Smooth muscle cell (in vitro differentiated cells): Measurements from ENCODE around the gene ABCA8. TPM values are rescaled to one million over a fixed set of nuclear protein-coding genes. Genes with fewer than 3 reads are reported as not detected.
A peak's percentile ranks its signal among the peaks of the same experiment; 100 is the strongest.

Experiments used
- DNase-seq: peaks from one replicate; lab custom pipeline; 2025; ENCODE audit not compliant: unreplicated experiment; lab: John Stamatoyannopoulos, UW
- H2AFZ ChIP-seq: fragments of 200-600 bp; sonication (generic); 2 replicates; pipeline ENCODE4 v1.6.0; 2016; ENCODE audit warnings: antibody characterized with exemption, low read depth, mild to moderate bottlenecking
- H3F3A ChIP-seq: fragments of 200-600 bp; sonication (generic); 2 replicates; pipeline ENCODE4 v1.6.0; 2017; ENCODE audit warnings: antibody characterized with exemption, low read depth
- H3K27ac ChIP-seq: fragments of 200-600 bp; sonication (generic); 2 replicates; pipeline ENCODE4 v1.5.1; 2016; ENCODE audit warnings: low read depth, mild to moderate bottlenecking
- H3K27me3 ChIP-seq: fragments of 200-600 bp; sonication (generic); 2 replicates; pipeline ENCODE4 v1.6.1; 2016; ENCODE audit warnings: low read depth, mild to moderate bottlenecking
- H3K36me3 ChIP-seq: fragments of 200-600 bp; sonication (generic); 2 replicates; pipeline ENCODE4 v1.5.1; 2016; ENCODE audit warnings: low read depth
- H3K4me1 ChIP-seq: fragments of 200-600 bp; sonication (generic); 2 replicates; pipeline ENCODE4 v1.5.1; 2016; ENCODE audit warnings: low read depth
- H3K4me2 ChIP-seq: fragments of 200-600 bp; sonication (generic); 2 replicates; pipeline ENCODE4 v1.6.0; 2016; ENCODE audit warnings: mild to moderate bottlenecking
- H3K4me3 ChIP-seq: fragments of 200-600 bp; sonication (generic); 2 replicates; pipeline ENCODE4 v1.5.1; 2016; ENCODE audit warnings: mild to moderate bottlenecking
- H3K79me2 ChIP-seq: fragments of 200-600 bp; sonication (generic); 2 replicates; pipeline ENCODE4 v1.6.0; 2016; ENCODE audit warnings: low read depth, mild to moderate bottlenecking
- H3K9ac ChIP-seq: fragments of 200-600 bp; sonication (generic); 2 replicates; pipeline ENCODE4 v1.6.0; 2016; ENCODE audit warnings: low read depth
- H3K9me3 ChIP-seq: fragments of 200-600 bp; sonication (generic); replicated peaks from 2 replicates; pipeline ENCODE4 v1.5.1; 2016; ENCODE audit warnings: low read depth
- H4K20me1 ChIP-seq: fragments of 200-600 bp; sonication (generic); 2 replicates; pipeline ENCODE4 v1.6.0; 2016; ENCODE audit warnings: low read depth
- WGBS: methylation state at CpG from one replicate; pipeline ENCODE4 v1.1.7; 2016; ENCODE audit warnings: low lambda C conversion rate; 5-methylcytosine and 5-hydroxymethylcytosine counted together
- polyA plus RNA-seq: library from polyadenylated mRNA; unstranded; fragments of >200 nt; fragmentation: Nextera tagmentation; extraction: Ambion mirVana; gene quantifications from 2 replicates; pipeline ENCODE4 v1.2.1, GENCODE V29; 2016
- total RNA-seq: library from RNA; depleted of rRNA; stranded (reverse); fragments of >200 nt; gene quantifications from 2 replicates; pipeline ENCODE4 v1.2.3, GENCODE V29; 2014
- TF ChIP-seq, protein P1 (sequence below): fragments of 200-600 bp; sonication (generic); IDR thresholded peaks from 2 replicates; pipeline ENCODE4 v1.5.1; 2017; ENCODE audit warnings: borderline replicate concordance, mild to moderate bottlenecking, antibody characterized with exemption; ENCODE audit not compliant: insufficient read depth, poor library complexity, severe bottlenecking

The ABCA8 gene
- total and polyA plus RNA-seq, 2 experiments from 2014 or later: 1.7 to 6.9 TPM

DNA sequence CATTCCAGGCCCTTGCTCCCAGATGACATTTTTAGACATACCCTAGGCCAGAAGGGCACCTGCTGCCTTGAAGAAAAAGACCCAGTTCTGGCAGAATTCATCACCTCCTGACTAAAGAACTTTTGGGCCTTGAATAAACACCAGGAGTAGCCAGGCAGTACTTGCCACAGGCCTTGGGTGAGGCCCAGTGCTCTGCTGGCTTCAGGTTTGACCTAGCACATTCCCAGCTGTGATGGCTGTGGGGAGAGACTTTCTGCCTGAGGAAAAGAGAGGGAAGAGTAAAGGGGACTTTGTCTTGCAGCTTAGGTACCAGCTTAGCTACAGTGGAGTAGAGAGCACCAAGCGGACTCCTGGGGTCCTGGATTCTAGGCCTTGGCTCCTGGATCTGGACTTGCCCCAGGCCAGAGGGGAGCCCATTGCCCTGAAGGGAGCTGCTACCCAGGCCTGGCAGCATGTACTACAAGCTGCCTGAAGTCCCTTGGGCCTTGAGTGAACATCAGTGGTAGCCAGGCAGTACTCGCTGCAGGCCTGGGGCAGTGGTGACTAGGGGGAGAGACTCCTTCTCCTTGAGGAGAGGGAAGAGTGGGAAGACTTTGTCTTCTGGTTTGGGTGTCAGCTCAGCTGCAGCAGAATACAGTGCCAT, 44.3 kb downstream of the ABCA8 start:
- Histone ChIP-seq H2AFZ (no peak overlapping the region), H3F3A (peaks cover 18% of the 10 kb centered on the region), H3K9me3 (no peaks in the 10 kb centered on the region), H3K27me3 (no peaks in the 10 kb centered on the region), H3K4me1 (peaks cover 13% of the 10 kb centered on the region), H3K27ac (no peak overlapping the region), H3K36me3 (no peaks in the 10 kb centered on the region), H3K4me3 (no peak overlapping the region), H3K4me2 (no peak overlapping the region), H3K9ac (no peak overlapping the region), H3K79me2 (no peaks in the 10 kb centered on the region), H4K20me1 (no peaks in the 10 kb centered on the region)
- 97% methylated on average over 2 of the region's 2 CpGs for WGBS
- no peak for DNase-seq
- TF ChIP-seq, protein P1, sequence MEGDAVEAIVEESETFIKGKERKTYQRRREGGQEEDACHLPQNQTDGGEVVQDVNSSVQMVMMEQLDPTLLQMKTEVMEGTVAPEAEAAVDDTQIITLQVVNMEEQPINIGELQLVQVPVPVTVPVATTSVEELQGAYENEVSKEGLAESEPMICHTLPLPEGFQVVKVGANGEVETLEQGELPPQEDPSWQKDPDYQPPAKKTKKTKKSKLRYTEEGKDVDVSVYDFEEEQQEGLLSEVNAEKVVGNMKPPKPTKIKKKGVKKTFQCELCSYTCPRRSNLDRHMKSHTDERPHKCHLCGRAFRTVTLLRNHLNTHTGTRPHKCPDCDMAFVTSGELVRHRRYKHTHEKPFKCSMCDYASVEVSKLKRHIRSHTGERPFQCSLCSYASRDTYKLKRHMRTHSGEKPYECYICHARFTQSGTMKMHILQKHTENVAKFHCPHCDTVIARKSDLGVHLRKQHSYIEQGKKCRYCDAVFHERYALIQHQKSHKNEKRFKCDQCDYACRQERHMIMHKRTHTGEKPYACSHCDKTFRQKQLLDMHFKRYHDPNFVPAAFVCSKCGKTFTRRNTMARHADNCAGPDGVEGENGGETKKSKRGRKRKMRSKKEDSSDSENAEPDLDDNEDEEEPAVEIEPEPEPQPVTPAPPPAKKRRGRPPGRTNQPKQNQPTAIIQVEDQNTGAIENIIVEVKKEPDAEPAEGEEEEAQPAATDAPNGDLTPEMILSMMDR: no peak

DNA sequence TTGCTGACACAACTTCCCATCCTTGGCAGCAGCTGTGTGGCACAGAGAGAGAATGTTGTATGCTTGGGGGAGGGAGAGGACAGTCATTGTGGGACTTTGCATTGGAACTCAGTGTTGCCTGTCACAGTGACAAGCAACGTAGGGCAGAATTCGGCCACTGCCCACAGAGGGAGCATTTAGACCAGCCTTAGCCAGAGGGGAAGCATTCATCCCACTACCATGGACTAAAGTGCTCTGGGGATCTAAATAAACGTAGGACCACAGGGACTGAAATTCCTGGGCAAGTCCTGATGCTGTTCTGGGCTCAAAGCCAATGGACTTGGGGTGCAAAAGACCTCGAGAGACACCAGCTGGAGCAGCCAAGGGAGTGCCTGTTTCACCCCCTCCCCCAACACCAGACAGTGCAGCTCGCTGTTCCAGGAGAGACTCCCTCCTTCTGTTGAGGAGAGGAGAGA, 44.9 kb downstream of the ABCA8 start:
- H3K9me3 ChIP-seq: no peaks in the 10 kb centered on the region
- TF ChIP-seq, protein P1: no peak
- H3K36me3 ChIP-seq: no peaks in the 10 kb centered on the region
- 70% methylated on average over 5 of the region's 5 CpGs for WGBS
- H3K4me3 ChIP-seq: no peak overlapping the region
- DNase-seq: no peak
- H3K27ac ChIP-seq: peak overlapping the region; percentile 87
- peak overlapping the region; percentile 36 for H3K9ac ChIP-seq
- no peaks in the 10 kb centered on the region for H3K79me2 ChIP-seq
- H3K4me1 ChIP-seq: peaks cover 13% of the 10 kb centered on the region
- H3K4me2 ChIP-seq: no peak overlapping the region
- H2AFZ ChIP-seq: peak overlapping the region; percentile 35
- peaks cover 18% of the 10 kb centered on the region for H3F3A ChIP-seq
- no peaks in the 10 kb centered on the region for H4K20me1 ChIP-seq
- H3K27me3 ChIP-seq: no peaks in the 10 kb centered on the region

DNA sequence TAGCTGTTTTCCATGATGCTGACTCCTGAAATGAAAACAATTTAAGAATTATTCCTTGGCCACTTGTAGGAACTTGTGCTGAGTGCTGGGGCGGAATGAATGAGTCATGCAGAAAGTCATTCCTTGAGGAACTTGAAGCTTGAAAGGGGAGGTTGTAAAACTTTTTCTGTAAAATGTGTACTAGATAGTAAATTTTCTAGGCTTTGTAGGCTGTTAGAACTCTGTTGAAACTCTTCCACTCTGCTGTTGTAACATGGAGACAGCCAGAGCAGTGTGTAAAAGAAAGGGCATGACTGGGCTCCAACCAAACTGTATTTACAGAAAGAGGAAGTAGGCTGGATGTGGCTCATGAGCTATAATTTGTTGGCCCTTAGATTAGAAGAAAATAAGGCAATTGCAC, 46.1 kb downstream of the ABCA8 start:
- H2AFZ ChIP-seq: no peak overlapping the region
- WGBS: 0% methylated on average over 1 of the region's 1 CpG

More for the DNA sequence above, 46.1 kb downstream of the ABCA8 start:
- Histone ChIP-seq H3K4me3 (no peak overlapping the region), H3K79me2 (no peaks in the 10 kb centered on the region), H3K4me2 (peak overlapping the region; percentile 71), H4K20me1 (no peaks in the 10 kb centered on the region), H3F3A (peaks cover 18% of the 10 kb centered on the region), H3K27me3 (no peaks in the 10 kb centered on the region), H3K9ac (peak overlapping the region; percentile 36), H3K9me3 (no peaks in the 10 kb centered on the region), H3K36me3 (no peaks in the 10 kb centered on the region), H3K4me1 (peaks cover 13% of the 10 kb centered on the region), H3K27ac (peak overlapping the region; percentile 87)
- TF ChIP-seq, protein P1: no peak
- no peak for DNase-seq
